Prostate gland (tissue), 2 donors: ENCODE measurements around the gene FHOD1. TPM values are rescaled to one million over a fixed set of nuclear protein-coding genes. Genes with fewer than 3 reads are reported as not detected.

Experiments
- DNase-seq: peaks from one replicate; pipeline ENCODE4 v3.0.0-alpha.2; 2019; ENCODE audit warnings: low spot score
- H3K27ac ChIP-seq, 2 donors: fragments of 200-600 bp; sonication (generic); 2 replicates each; pipeline ENCODE4 v1.5.1; 2017 to 2019
- H3K27me3 ChIP-seq: fragments of 200-600 bp; sonication (generic); replicated peaks from 2 replicates; pipeline ENCODE4 v1.5.1; 2019; ENCODE audit not compliant: insufficient read depth
- H3K36me3 ChIP-seq, 2 donors: fragments of 200-600 bp; sonication (generic); 1 replicate in 1 of 2; 2 replicates in 1 of 2; pipeline versions ENCODE4 v1.5.1 to v1.8.1; 2017 to 2019
- H3K4me1 ChIP-seq: fragments of 200-600 bp; sonication (generic); replicated peaks from 2 replicates; pipeline ENCODE4 v1.5.1; 2019
- H3K4me3 ChIP-seq, 2 donors: fragments of 200-600 bp; sonication (generic); 2 replicates each; pipeline ENCODE4 v1.5.1; 2017 to 2019
- H3K9me3 ChIP-seq: fragments of 200-600 bp; sonication (generic); 2 replicates; pipeline ENCODE4 v1.5.1; 2017
- CTCF ChIP-seq, 4 experiments: fragments of 200-600 bp in 2 of 4; fragments of 450-650 bp in 2 of 4; sonication (generic) in 2 of 4; IDR thresholded peaks; 1 replicate in 3 of 4; 2 replicates in 1 of 4; pipeline ENCODE4 v1.5.1; 2016 to 2019; ENCODE audit warnings: antibody characterized with exemption in 4 of 4, mild to moderate bottlenecking in 2 of 4, moderate library complexity in 2 of 4
- POLR2A ChIP-seq: fragments of 450-650 bp; IDR thresholded peaks from one replicate; pipeline ENCODE4 v1.6.1; 2016; ENCODE audit warnings: antibody characterized with exemption, mild to moderate bottlenecking
- POLR2AphosphoS5 ChIP-seq: sonication (generic); formaldehyde crosslinking; IDR thresholded peaks from one replicate; pipeline ENCODE4 v1.6.1; 2017; ENCODE audit warnings: antibody characterized with exemption
- WGBS: methylation state at CpG from one replicate; pipeline ENCODE4 v1.1.5; 2018; 5-methylcytosine and 5-hydroxymethylcytosine counted together
- intact Hi-C: fragments of 100-400 bp; cut with DNase I; formaldehyde crosslinking; loops from one replicate; pipeline ENCODE4 v1.14.2; 2022
- total RNA-seq, 2 donors: library from RNA; depleted of rRNA; stranded (reverse); fragments of >200 nt; gene quantifications; one replicate each; pipeline ENCODE4 v1.1.0, GENCODE V29; 2016

The FHOD1 gene
- total RNA-seq, 2 donors from 2014 or later = 11.2 to 46.1 TPM

- no peaks in the 10 kb centered on the region for H3K36me3 ChIP-seq
- no peak for DNase-seq
- peak overlapping the region; percentile 48 to 83 for H3K27ac ChIP-seq
- intact Hi-C loops = no loop called here
- no peaks in the 10 kb centered on the region for H3K9me3 ChIP-seq
- TF ChIP-seq POLR2A (no peak), POLR2AphosphoS5 (no peak), CTCF (IDR thresholded peaks at IDR 0.05) (no peak)
- WGBS = 55% methylated on average over 5 of the region's 5 CpGs
- no peak overlapping the region for H3K4me3 ChIP-seq
- peaks cover 1% of the 10 kb centered on the region for H3K27me3 ChIP-seq
- H3K4me1 ChIP-seq = peaks cover 24% of the 10 kb centered on the region
Measured at GRCh38 chr16:67244387-67245185, 2.7 kb downstream of the FHOD1 start.

- Histone ChIP-seq H3K27me3 (no peaks in the 10 kb centered on the region), H3K4me1 (peaks cover 24% of the 10 kb centered on the region), H3K9me3 (no peaks in the 10 kb centered on the region), H3K36me3 (no peaks in the 10 kb centered on the region), H3K4me3 (no peak overlapping the region), H3K27ac (peak overlapping the region in 1 of 2 donors; percentile 48)
- intact Hi-C loops = no loop called here
- 76% methylated on average over 4 of the region's 4 CpGs for WGBS
- TF ChIP-seq POLR2A = no peak
- no peak for TF ChIP-seq CTCF (IDR thresholded peaks at IDR 0.05)
- no peak for TF ChIP-seq POLR2AphosphoS5
- DNase-seq = no peak
Measured at GRCh38 chr16:67243481-67243880, 3.8 kb downstream of the FHOD1 start.

GRCh38 chr16:67242138-67242730 is 5.0 kb downstream of the FHOD1 start:
- Histone ChIP-seq H3K9me3 (no peaks in the 10 kb centered on the region), H3K36me3 (no peaks in the 10 kb centered on the region), H3K27me3 (no peaks in the 10 kb centered on the region), H3K4me3 (no peak overlapping the region), H3K4me1 (peaks cover 24% of the 10 kb centered on the region), H3K27ac (peak overlapping the region in 1 of 2 donors; percentile 80)
- intact Hi-C loops = no loop called here
- WGBS = 80% methylated on average over 4 of the region's 4 CpGs
- no peak for DNase-seq
- TF ChIP-seq POLR2A (no peak), CTCF (IDR thresholded peaks at IDR 0.05) (no peak), POLR2AphosphoS5 (no peak)

- H3K36me3 ChIP-seq = no peaks in the 10 kb centered on the region
- WGBS = 54% methylated on average over 10 of the region's 10 CpGs
- H3K27me3 ChIP-seq = no peaks in the 10 kb centered on the region
- TF ChIP-seq POLR2A (no peak), CTCF (IDR thresholded peaks at IDR 0.05) (no peak), POLR2AphosphoS5 (peak; percentile 49)
- H3K27ac ChIP-seq = peak overlapping the region; percentile 75 to 80
- peak; percentile 73 for DNase-seq
- no peaks in the 10 kb centered on the region for H3K9me3 ChIP-seq
- intact Hi-C loops = no loop called here
- peaks cover 24% of the 10 kb centered on the region for H3K4me1 ChIP-seq
- H3K4me3 ChIP-seq = no peak overlapping the region
Measured at GRCh38 chr16:67241008-67241900, 6.0 kb downstream of the FHOD1 start.
